A549 (cell line): ENCODE measurements around the gene CARD19.

Experiments
- BHLHE40 ChIP-seq: IDR thresholded peaks from 2 replicates; pipeline ENCODE4 v1.6.1; 2012; ENCODE audit warnings: low read depth, low read length, inconsistent platforms
- CBX2 ChIP-seq: fragments of 200-600 bp; sonication (generic); IDR thresholded peaks from 2 replicates; pipeline ENCODE4 v1.6.1; 2016; ENCODE audit warnings: low read depth, mild to moderate bottlenecking, borderline replicate concordance
- CEBPB ChIP-seq, 2 experiments: fragments of >200 bp in 1 of 2; sonication (Bioruptor Twin) in 1 of 2; formaldehyde crosslinking in 1 of 2; IDR thresholded peaks; 2 replicates each; pipeline ENCODE4 v1.6.1; 2012 to 2016
- EP300 ChIP-seq, 2 experiments: fragments of >200 bp; sonication (Bioruptor Twin); formaldehyde crosslinking; IDR thresholded peaks; 2 replicates in 1 of 2; 3 replicates in 1 of 2; pipeline ENCODE4 v1.6.1; 2016 to 2017
- HOXB5 ChIP-seq: fragments of 250-450 bp; sonication (Bioruptor Pico); IDR thresholded peaks from 2 replicates; pipeline ENCODE4 v1.5.0; 2020; ENCODE audit warnings: mild to moderate bottlenecking, moderate library complexity
- KDM5A ChIP-seq: fragments of 200-600 bp; sonication (generic); IDR thresholded peaks from 2 replicates; pipeline ENCODE4 v1.6.1; 2016; ENCODE audit warnings: antibody characterized with exemption, mild to moderate bottlenecking
- MYC ChIP-seq: IDR thresholded peaks from 2 replicates; pipeline ENCODE4 v1.6.1; 2012; ENCODE audit warnings: mild to moderate bottlenecking, inconsistent platforms, low read length, improper control_type of control experiment, borderline replicate concordance
- PHF8 ChIP-seq: fragments of 200-600 bp; sonication (generic); IDR thresholded peaks from 2 replicates; pipeline ENCODE4 v1.6.1; 2016; ENCODE audit warnings: low read depth, mild to moderate bottlenecking, antibody characterized with exemption, moderate library complexity, borderline replicate concordance
- POLR2A ChIP-seq: IDR thresholded peaks from 2 replicates; pipeline ENCODE4 v1.6.1; 2012; ENCODE audit warnings: mild to moderate bottlenecking, low read length
- POLR2AphosphoS2 ChIP-seq: conservative IDR thresholded peaks from 2 replicates; pipeline ENCODE4 v1.6.1; 2012; ENCODE audit warnings: low read length, improper control_type of control experiment, inconsistent platforms
- RFX5 ChIP-seq: fragments of 450-650 bp; IDR thresholded peaks from 2 replicates; pipeline ENCODE4 v1.7.1; 2014; ENCODE audit warnings: antibody characterized with exemption, mild to moderate bottlenecking, moderate library complexity
- SMC3 ChIP-seq: fragments of >200 bp; sonication (Bioruptor Twin); formaldehyde crosslinking; IDR thresholded peaks from 3 replicates; pipeline ENCODE4 v1.6.1; 2018; ENCODE audit warnings: inconsistent platforms
- TF ChIP-seq, protein P1 (sequence below): fragments of >200 bp; sonication (Bioruptor Twin); formaldehyde crosslinking; IDR thresholded peaks from 3 replicates; pipeline ENCODE4 v1.5.1; 2016
- TF ChIP-seq, protein P2 (sequence below): IDR thresholded peaks from 2 replicates; pipeline ENCODE4 v1.6.1; 2012

DNA sequence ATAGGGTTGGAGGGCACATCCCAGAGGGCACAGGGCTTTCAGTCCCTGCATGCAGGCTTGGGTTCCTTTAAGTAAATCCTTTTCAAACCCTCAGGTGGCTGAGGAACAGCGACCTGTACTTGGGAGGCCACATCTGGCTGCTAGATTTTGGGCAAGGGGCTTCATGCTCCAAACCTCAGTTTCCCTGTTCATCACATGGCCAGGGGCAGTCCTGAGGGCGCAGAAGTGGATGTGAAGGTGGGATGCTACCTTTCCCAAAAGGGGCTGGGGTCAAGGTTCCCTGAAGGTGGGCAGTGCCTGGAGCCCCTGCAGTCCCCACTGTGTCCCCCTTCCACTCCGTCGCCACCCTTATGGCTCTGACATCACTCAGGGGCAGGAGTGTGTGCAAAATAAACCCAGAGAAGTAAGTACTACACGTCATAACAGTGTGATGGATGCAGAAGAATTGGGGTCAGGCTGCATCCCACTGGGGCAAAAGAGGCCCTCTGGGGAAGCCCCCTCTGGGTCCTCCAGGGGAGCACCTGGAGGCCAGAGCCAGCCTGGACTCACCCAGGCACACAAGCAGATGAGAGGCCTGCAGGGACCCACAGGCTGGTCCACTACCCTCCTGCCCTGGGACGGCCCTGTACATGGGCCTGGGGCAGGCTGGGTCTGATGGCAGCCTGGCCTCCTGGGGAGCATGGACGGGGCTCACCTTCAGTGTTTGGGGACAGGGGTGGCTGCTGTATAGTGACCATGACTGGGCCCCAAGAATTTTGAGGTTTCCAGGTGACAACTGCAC is 1.9 kb upstream of the CARD19 start:
- TF ChIP-seq, protein P1, sequence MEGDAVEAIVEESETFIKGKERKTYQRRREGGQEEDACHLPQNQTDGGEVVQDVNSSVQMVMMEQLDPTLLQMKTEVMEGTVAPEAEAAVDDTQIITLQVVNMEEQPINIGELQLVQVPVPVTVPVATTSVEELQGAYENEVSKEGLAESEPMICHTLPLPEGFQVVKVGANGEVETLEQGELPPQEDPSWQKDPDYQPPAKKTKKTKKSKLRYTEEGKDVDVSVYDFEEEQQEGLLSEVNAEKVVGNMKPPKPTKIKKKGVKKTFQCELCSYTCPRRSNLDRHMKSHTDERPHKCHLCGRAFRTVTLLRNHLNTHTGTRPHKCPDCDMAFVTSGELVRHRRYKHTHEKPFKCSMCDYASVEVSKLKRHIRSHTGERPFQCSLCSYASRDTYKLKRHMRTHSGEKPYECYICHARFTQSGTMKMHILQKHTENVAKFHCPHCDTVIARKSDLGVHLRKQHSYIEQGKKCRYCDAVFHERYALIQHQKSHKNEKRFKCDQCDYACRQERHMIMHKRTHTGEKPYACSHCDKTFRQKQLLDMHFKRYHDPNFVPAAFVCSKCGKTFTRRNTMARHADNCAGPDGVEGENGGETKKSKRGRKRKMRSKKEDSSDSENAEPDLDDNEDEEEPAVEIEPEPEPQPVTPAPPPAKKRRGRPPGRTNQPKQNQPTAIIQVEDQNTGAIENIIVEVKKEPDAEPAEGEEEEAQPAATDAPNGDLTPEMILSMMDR: no peak
- TF ChIP-seq POLR2A (no peak), MYC (no peak), KDM5A (no peak), BHLHE40 (no peak), SMC3 (no peak), PHF8 (no peak), EP300 (IDR thresholded peaks at IDR 0.05) (no peak), CBX2 (no peak), HOXB5 (CRISPR knock-in tag) (no peak), CEBPB (IDR thresholded peaks at IDR 0.05) (no peak), RFX5 (no peak), POLR2AphosphoS2 (no peak)
- TF ChIP-seq, protein P2, sequence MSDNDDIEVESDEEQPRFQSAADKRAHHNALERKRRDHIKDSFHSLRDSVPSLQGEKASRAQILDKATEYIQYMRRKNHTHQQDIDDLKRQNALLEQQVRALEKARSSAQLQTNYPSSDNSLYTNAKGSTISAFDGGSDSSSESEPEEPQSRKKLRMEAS: no peak
